Islet of Langerhans (tissue), 1 donor: ENCODE measurements around the gene PATJ.
"Not testable (repeated sequence)": the region's sequence is repeated elsewhere in the genome, so short reads cannot be mapped to it uniquely, and the experiment has no call there.

Experiments used
- FAIRE-seq: peaks from one replicate; lab custom pipeline; 2011; peaks lifted over from hg19 to GRCh38; lab: Jason Lieb, UNC

PATJ gene, protein sequence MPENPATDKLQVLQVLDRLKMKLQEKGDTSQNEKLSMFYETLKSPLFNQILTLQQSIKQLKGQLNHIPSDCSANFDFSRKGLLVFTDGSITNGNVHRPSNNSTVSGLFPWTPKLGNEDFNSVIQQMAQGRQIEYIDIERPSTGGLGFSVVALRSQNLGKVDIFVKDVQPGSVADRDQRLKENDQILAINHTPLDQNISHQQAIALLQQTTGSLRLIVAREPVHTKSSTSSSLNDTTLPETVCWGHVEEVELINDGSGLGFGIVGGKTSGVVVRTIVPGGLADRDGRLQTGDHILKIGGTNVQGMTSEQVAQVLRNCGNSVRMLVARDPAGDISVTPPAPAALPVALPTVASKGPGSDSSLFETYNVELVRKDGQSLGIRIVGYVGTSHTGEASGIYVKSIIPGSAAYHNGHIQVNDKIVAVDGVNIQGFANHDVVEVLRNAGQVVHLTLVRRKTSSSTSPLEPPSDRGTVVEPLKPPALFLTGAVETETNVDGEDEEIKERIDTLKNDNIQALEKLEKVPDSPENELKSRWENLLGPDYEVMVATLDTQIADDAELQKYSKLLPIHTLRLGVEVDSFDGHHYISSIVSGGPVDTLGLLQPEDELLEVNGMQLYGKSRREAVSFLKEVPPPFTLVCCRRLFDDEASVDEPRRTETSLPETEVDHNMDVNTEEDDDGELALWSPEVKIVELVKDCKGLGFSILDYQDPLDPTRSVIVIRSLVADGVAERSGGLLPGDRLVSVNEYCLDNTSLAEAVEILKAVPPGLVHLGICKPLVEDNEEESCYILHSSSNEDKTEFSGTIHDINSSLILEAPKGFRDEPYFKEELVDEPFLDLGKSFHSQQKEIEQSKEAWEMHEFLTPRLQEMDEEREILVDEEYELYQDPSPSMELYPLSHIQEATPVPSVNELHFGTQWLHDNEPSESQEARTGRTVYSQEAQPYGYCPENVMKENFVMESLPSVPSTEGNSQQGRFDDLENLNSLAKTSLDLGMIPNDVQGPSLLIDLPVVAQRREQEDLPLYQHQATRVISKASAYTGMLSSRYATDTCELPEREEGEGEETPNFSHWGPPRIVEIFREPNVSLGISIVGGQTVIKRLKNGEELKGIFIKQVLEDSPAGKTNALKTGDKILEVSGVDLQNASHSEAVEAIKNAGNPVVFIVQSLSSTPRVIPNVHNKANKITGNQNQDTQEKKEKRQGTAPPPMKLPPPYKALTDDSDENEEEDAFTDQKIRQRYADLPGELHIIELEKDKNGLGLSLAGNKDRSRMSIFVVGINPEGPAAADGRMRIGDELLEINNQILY (N-terminal part only)

DNA sequence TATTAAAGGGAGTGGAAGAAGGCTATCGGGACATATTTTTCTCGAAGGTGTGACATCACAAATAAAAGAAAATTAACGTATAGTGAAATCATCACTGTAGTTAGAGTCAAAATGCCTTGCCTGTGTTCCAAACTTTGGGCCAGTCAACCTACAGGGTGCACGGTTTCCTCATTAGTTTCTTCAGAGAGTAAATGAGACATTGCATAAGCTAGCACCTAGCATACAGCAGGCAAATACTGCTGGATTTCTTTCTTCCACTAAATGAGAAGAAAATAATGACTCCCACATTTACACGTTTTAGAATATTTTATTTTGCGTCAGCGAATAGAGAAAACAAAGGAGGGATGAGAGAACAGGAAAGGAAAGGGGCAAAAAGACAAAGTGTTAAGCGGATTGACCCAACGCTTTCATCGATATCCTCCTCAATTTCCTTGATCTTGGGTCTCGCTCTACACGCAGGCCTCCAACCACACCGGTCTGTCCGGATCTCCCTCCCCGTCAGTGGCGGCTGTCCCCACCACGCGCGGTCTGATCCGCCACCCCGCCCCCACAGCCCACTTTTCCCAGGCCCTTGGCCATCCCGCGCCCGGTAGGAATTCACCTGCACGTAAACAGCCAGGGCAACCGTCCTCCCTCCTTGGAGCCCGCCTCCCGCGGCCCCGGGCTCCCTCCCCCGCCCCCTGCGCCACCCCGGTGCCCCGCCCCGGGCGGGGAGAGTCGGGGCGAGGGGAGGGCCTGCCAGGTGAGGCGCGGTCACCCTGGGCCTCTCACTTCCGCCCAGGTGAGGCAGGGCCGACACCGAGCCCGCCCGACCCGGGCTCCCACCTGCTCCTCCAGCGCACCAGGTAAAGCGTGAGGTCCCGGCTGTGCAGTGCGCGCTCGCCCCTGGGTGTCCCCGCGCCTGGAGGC, at the start of gene PATJ:
Gene PATJ, plus strand, starts transcription at position 770 of the 909 bp plus-strand sequence. CDS start 20,413 bp downstream, outside the sequence.
- no peak for FAIRE-seq

DNA sequence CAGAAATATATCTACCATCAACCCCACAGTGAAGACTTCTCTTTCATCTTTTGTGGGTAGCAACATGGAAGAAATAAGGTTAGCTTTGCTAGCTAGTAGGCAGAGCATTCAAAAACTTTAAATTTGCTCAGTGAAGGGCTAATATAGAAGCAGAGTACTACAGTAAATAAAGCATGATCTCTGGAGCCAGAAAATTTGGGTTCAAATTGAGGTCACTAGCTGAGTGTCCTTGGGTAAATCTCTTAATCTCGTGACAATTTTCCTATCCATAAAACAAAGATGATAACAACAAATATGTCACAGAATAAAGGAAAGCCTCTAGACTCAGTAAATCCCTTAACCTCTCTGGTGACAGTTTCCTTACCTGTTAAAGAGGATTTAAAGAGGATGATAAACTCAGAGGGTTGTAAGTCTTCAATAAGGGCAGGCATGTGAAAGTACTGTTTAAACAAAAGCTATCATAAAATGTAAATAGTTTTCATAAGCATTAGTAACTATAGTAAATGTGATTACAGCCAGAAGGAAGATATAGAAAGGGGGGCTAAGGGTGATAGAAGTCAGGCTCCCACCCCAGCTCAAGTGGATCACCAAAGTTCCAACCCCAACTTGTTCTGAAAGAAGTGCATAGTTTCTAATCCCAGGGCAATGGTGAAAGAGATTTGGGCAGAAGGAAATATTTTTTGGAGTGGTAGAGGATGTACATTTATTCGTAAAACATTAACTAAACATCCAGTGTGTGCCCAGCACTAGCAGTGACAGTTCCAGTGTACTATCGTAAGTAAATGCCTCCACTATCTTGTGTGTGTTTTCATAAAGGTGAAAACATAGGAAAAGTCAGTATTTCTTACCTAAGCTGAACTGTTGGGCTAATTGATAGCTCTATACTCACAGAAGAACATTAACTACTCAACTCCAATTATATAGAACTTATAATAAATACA, 42.1 kb upstream of the PATJ start:
- no peak for FAIRE-seq

DNA sequence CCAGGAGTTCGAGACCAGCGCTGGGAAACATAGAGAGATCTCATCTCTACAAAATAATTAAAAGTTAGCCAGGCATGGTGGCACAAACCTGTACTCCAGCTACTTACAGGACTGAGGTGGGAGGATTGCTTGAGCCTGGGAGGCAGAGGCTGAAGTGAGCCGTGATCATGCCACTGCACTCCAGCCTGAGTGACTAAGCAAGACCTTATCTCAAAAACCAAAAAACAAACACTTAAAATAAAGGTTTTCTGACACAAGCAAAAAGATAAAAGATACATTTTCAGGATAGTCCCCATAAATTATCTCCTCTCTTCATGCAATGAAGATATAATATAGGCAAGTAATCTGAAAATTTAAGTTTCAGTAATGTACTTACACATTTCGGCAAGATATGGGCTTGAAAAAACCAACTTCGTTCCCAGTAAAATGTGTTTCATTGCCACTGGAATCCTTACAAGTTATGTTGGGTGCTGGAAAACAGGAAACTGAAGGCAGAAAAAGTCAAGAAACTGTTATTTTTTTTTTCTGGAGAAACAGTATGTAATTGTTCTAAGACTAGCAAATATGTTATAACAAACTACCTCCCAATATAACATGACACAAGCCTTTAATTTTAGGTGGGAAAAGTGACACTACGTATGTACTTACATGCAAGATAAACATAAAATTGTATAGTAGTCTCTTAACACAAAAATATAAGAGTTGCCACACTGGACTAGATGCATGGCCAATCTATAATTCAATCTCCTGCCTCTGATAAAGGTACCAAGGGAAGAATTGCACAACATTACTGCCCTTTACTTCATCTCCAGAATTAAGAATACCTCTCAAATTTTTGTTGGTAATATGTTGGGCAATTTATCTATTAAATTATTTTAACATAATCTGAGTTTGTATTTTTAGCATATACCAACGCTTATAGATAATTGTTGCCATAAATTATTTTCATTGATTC, 33.0 kb upstream of the PATJ start:
- FAIRE-seq = peak; percentile 5

DNA sequence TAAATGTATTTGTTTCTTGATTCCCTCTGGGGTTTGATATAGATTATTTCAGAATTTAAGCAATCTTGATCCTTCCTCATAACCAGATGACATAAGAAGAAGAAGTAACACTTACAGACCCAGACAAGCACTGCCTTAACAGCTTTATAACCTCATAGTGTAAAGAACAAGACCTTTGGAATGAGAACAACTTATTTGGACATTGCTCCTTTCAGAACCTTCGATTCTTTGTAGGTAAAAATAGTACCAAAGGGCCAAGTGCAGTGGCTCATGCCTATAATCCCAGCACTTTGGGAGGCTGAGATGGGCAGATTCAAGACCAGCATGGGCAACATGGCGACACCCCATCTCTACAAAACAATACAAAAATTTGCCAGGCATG, 32.4 kb upstream of the PATJ start:
- no peak for FAIRE-seq

DNA sequence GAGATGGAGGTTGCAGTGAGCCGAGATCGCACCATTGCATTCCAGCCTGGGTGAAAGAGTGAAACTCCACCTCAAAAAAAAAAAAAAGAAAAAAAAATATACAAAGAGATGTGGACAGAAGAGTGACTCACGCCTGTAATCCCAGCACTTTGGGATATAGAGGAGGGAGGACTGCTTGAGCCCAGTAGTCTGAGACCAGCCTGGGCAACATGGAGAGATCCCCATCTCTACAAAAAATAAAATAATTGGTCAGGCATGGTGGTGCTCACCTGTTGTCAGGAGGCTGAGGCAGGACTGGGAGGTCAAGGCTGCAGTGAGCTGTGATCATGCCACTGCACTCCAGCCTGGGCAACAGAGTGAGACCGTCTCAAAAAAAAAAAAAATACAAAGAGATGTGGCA, 31.0 kb upstream of the PATJ start:
- not testable (repeated sequence) for FAIRE-seq

DNA sequence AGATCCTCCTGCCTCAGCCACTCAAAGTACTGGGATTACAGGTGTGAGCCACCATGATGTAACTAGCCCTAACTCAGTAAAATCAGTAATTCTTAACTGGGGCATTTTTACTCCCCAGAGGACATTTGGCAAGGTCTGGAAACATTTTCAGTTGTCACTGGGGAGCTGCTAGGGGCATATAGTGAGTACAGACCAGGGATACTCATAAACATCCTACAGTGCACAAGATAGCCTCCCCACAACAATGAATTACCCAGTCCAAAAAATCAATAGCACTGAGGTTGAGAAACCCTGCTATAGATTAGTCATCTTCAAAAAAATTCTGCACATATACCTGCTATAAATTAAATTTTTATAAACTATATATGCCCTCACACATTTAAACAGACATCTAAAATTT, 30.3 kb upstream of the PATJ start:
- FAIRE-seq = no peak

DNA sequence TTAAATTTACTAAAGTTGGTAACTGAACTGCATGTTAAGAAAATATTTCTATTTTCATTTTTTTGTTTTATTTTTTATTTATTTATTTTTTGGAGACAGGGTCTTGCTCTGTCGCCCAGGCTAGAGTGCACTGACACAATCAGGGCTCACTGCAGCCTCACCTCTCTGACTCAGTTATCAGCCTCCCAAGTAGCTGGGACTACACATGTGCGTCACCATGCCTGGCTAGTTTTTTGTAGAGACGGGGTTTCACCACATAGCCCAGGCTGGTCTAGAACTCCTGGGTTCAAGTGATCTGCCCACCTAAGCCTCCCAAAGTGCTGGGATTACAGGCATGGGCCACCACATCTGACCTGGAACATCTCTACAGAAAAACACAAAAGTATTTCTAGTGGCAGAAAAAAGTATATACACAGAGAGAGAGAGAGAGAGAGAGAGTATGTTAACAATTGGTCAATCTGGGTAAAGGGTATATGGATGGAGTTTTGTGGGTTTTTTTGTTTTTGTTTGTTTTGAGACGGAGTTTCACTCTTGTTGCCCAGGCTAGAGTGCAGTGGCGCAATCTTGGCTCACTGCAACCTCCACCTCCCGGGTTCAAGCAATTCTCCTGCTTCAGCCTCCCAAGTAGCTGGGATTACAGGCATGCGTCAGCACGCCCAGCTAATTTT, 23.1 kb upstream of the PATJ start:
- FAIRE-seq = not testable (repeated sequence)

DNA sequence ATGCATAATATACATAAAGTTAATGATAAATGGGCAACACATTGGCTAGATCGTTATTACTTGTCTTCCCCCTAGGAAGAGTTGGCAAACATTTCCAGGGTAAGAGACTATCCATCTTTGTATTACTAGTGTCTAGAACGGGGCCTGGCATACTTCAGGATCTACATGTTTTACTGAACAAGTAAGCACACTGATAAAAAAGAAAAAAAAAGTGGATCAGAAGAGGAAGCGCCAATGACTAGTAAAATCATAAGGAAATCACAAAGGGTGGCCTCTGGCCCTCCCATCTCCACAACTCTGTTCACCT, 17.8 kb upstream of the PATJ start:
- FAIRE-seq = no peak

DNA sequence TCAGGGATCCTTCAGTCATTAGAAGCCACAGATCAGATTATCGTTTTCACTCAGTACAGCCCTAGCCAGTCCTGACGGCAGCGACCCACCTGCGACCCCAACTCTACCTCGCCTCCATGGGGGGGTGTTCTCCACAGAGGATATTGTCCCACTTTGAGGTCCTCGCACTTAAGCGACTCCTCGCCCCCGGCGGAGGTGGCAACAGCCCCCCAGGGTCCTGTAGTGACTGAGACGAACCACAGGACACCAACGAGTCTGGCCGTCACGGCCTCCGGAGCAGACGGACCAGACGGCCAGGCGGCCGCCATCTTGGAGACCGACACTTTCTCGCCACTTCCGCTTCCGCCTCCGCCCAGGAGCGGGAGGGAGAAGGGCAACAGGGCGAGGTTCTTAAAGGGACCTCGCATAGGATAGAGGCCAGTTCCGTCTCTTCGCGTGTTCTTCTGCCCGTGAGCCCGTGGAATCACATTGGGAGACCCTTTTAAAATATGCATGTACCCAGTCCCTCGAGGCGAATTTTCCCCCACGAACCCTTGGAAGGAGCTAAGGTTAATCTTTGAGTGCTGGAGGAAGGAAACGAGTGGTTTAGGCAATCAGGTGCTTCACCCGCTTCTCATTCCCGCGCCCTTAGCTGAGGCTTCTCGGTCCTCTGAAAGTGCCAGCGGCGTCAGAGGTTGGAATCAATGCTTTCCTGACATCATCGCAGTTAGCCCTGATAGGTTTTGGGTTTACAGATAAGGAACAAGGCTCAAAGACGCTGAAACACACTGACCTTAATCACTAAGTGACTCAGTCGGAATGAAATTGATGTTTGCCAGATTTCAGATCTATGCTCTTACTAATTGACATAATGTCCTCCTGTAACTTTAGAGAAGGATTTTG, 17.2 kb upstream of the PATJ start, which contains the start of gene TM2D1:
Gene TM2D1, minus strand, starts transcription at position 329 of the 882 bp plus-strand sequence. Its CDS starts 21 bp downstream, at position 308.
- peak; percentile 90 for FAIRE-seq

DNA sequence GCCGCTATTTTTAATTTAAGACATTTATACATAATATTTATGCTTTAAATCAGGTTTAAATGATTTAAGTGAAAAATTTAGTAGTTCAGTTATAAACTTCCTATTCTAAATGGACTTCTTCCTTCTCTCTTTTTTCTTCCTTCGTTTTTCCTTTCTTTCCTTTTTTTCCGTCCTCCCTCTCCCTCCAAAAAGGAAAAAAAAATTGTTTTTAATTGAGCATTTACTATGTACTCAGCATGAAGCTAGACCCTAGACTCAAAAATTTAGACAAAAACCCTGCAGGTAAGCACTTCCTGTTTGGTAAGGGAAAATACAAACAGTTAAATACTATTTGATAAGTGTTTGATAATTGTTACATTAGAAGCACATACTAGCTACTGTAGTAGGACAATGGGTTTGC, 14.7 kb upstream of the PATJ start:
- no peak for FAIRE-seq

DNA sequence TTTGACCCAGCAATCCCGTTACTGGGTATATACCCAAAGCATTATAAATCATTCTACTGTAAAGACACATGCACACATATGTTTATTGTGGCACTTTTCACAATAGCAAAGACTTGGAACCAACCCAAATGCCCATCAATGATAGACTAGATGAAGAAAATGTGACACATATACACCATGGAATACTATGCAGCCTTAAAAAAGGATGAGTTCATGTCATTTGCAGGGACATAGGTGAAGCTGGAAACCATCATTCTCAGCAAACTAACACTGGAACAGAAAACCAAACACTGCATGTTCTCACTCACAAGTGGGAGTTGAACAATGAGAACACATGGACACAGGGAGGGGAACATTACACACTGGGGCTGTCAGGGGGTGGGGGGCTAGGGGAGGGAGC, 11.6 kb upstream of the PATJ start:
- not testable (repeated sequence) for FAIRE-seq

DNA sequence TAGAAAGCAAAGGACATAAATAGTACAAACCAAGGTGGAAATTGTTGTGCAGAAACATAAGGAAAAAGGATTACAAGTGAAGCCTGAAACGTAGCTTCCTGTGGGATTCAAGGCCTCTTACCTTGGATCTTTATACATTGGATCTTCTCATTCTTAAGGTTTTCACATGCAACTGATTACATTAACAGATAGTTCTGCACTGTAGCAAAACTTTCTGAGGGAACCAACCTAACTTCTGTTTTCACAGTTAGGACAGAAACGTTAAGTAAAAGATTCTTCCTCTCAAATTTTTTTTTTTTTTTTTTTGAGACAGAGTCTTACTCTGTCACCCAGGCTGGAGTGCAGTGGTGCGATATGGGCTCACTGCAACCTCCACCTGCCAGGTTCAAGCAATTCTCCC, 9.6 kb upstream of the PATJ start:
- no peak for FAIRE-seq

DNA sequence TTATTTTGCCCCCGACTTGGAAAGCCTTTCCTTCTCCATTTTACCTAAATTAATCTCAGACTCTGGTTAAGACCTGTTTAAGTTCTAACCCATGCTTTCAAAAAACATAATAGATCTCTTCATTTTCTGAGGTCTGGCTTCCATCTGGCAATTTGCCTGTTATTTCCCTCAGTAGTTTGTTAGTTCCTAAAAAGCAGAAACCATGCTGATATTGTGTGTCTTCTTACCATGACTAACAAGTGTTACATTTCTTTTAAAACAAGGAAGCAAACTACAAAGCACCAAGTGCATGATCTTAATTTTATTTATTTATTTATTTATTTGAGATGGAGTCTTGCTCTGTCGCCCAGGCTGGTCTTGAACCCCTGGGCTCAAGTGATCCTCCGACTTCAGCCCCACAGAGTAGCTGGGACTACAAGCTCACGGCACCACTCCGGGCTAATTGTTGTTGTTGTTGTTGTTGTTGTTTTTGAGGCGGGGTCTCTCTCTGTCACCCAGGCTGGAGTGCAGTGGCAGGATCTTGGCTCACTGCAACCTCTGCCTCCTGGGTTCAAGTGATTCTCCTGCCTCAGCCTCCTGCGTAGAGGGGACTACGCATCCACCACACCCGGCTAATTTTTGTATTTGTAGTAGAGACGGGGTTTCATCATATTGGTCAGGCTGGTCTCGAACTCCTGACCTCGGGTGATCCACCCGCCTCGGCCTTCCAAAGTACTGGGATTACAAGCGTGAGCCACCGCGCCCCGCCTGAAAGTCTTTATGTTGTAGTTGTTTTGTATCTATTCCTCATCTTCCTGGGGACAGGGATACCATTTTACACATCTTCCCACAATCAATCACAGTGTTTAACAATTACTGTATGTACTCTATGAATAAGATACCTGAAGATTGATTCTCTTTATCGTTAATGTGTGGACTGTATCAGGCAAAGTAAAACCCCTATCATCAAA, 1.3 kb upstream of the PATJ start:
- FAIRE-seq = no peak

DNA sequence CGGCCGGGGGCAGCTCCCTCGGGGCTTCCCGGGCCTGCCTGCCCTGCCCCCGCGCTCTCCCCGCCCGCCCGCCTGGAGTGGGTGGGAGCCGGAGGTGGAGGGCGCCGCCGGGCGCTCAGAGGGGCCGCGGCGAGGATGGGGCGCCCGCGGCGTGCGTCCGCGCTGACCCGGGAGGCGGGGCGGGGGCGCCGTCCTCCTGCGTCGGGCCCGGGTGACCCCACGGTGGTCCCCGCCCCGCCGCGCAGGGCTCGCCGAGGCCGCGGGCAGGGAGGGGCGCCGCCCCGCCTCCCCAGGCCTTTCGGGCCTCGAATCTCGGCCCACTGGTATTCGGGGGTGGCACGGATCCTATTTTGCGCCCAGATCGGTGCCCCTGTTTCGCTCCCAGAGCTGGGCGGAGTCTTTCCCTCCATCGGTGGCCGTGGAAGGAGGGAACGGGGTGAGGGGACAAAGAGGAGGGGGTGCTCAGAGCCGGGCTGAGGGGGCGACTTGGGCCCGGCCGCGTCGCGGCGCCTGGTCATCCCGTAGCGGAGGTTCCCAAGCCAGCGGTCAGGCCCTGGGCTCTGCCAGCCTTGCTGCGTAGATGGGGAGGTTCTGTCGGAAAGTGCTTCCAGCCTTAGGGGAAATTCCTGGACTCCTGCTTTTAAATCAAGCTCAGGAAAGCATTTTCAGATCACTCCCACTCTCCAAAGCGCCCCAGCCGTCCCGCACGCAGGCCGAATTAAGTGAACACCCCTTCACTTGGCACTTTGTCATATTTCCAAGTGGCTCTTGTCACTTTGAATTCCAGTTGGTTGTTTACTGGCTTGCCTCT, 545 bp downstream of the PATJ start:
- FAIRE-seq = no peak

DNA sequence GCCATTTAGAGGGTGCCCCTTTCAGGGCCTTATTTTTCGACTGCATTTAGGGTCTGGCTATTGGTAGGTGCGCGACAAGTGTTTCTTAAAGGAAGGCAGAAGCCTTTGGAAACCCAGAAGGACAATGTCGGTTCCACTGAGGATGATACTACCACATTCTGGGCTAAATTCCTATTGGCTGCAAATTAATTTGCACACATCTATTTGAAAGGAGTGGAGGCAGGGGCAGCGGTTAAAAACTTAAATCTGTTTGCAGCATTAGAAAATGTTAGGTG, 1.1 kb downstream of the PATJ start:
- no peak for FAIRE-seq
